Medulla oblongata (tissue), 1 donor: ENCODE measurements around the gene TOR4A.
"Not testable (repeated sequence)": the region's sequence is repeated elsewhere in the genome, so short reads cannot be mapped to it uniquely, and the experiment has no call there.

Source experiments
- DNase-seq: peaks from one replicate; pipeline ENCODE4 v3.0.0-alpha.2; 2015; ENCODE audit errors: extremely low spot score

Gene TOR4A

GRCh38 chr9:137237759-137238726, 39.5 kb upstream of the TOR4A start:
- DNase-seq: peak; percentile 86

GRCh38 chr9:137239541-137240200, 37.9 kb upstream of the TOR4A start:
- DNase-seq: not testable (repeated sequence)

DNA sequence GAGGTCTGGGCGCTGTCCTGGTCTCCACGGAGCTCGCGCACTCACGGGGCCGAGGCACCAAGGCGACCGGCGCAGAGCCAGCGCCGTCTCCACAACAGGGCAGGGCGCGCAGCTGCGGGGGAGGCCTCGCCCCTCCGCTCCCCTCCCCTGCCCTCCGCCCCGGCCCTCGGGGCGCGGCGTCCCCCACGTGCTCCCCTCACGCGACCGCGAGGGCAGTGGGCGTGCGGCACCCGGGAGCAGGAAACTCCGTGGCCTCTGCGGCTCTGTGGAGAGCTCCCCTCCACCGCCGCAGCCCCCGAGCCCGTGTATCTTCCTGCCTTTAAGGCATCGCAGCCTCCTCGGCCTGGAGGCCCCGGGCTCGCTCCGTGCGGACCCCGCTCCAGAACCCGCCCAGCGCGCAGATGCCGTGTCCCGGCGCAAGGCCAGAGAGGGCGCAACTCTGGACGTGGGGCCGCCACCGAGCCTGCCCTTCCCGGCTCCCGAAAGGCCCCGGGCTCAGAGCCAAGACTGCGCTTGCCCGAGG, 37.1 kb upstream of the TOR4A start:
- DNase-seq: peak; percentile 86

- peak; percentile 100 for DNase-seq
Observed at GRCh38 chr9:137240841-137241489, 36.6 kb upstream of the TOR4A start, which contains the start of gene TUBB4B. Gene TUBB4B, plus strand, starts transcription at chr9:137241287. Its CDS starts 74 bp downstream, at chr9:137241361.

GRCh38 chr9:137241490-137242268, 35.8 kb upstream of the TOR4A start:
- no peak for DNase-seq

DNA sequence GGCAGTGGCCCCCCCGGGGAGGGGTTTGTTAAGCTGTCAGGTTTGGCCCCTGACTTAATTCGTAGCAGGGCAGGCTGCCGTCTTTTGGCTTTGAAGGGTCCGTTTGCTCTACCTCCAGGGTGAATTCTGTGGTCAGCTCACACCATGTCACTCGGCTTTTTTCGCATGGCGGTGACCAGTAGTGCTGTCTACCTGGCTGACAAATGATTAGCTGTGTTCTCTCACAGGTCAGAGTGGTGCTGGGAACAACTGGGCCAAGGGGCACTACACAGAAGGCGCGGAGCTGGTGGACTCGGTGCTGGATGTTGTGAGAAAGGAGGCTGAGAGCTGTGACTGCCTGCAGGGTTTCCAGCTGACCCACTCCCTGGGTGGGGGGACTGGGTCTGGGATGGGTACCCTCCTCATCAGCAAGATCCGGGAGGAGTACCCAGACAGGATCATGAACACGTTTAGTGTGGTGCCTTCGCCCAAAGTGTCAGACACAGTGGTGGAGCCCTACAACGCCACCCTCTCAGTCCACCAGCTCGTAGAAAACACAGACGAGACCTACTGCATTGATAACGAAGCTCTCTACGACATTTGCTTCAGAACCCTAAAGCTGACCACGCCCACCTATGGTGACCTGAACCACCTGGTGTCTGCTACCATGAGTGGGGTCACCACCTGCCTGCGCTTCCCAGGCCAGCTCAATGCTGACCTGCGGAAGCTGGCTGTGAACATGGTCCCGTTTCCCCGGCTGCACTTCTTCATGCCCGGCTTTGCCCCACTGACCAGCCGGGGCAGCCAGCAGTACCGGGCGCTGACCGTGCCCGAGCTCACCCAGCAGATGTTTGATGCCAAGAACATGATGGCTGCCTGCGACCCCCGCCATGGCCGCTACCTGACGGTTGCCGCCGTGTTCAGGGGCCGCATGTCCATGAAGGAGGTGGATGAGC, 35.0 kb upstream of the TOR4A start:
- no peak for DNase-seq

DNA sequence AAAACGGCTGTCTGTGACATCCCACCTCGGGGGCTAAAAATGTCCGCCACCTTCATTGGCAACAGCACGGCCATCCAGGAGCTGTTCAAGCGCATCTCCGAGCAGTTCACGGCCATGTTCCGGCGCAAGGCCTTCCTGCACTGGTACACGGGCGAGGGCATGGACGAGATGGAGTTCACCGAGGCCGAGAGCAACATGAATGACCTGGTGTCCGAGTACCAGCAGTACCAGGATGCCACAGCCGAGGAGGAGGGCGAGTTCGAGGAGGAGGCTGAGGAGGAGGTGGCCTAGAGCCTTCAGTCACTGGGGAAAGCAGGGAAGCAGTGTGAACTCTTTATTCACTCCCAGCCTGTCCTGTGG, 34.3 kb upstream of the TOR4A start:
- DNase-seq: not testable (repeated sequence)

DNA sequence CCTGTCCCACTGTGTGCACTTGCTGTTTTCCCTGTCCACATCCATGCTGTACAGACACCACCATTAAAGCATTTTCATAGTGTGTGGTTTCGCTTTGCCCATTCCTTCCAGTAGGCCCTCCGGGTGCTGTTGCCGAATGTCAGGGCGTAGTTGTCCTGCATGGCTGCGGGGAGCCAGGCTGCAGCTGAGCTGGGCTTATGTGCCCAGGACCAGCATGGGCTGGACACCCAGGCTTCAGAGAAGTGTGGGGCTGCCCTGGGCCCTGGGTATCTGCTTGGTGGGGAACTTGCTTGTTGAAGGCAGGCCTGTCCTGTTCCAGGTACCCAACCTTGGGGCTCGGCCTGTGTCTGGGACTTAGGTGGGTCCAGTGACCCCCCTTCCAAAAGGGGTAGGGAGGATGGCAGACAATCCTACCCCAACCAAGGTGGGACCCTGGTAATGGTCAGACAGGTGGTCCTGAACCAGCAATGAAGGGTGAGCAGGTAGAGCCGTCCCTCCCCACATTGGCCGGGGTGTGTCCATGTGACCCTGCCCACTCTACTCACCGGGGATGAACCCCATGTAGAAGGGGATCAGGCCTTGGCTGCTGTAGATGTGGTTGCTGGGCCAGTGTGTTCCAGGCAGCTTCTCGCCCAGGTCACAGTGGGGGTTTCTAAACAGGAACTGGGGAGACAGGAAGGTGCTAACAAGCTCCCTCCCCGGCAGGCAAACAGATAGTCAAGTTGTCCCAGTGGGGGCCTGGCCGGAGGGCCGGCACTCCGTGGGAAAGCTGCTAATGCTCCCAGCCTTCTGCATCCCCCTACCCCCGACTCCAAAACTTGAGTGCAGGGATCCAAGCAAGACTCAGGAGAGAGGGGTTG, 33.7 kb upstream of the TOR4A start:
- DNase-seq: no peak

DNA sequence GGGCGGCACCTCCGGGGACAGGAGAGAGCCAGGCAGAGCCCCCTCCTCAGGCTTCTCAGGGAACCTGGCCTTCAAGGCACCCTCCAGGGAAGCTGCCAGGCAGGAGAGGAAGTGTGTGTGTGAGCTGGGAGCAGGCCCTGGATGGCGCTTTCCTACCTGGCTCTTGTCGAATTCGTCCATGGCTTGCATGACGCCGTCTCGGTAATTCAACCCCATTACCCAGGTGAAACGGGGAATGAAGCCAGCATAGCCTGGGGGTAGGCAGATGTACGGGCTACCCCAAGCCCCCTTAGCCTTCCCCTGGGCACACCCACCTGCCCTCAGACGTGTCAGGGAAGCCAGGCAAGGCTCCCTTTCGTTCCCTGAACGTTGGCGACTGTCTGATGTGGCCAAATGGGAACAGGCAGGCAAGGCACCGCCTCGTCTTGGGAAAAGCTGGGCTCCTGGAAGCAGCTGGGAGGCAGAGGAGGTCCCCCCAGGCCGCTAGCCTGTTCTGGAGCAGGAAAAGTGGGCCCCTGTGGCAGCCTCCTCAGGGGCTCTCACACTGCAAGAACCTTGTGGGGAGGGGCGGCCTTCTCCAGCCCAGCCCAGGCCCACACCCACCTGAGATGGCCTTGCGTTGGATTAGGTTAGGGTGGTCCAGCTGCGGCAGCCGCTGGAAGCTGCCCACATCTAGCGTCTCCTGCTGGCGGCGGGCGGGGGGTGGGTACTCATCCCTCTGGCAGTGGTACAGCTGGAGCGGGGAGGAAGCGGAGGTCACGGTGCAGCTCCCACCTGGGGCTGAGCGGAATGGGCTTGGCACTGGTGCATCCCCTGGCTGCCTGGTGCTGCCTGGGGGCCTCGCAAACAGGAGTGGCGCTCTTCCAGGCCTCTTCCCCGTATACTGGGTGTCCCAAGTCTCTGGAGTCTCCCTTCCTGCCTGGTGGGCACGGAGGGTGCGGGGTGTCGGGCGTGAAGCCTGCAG, 32.8 kb upstream of the TOR4A start:
- DNase-seq: no peak

GRCh38 chr9:137245450-137246421, 31.8 kb upstream of the TOR4A start:
- DNase-seq: no peak

DNA sequence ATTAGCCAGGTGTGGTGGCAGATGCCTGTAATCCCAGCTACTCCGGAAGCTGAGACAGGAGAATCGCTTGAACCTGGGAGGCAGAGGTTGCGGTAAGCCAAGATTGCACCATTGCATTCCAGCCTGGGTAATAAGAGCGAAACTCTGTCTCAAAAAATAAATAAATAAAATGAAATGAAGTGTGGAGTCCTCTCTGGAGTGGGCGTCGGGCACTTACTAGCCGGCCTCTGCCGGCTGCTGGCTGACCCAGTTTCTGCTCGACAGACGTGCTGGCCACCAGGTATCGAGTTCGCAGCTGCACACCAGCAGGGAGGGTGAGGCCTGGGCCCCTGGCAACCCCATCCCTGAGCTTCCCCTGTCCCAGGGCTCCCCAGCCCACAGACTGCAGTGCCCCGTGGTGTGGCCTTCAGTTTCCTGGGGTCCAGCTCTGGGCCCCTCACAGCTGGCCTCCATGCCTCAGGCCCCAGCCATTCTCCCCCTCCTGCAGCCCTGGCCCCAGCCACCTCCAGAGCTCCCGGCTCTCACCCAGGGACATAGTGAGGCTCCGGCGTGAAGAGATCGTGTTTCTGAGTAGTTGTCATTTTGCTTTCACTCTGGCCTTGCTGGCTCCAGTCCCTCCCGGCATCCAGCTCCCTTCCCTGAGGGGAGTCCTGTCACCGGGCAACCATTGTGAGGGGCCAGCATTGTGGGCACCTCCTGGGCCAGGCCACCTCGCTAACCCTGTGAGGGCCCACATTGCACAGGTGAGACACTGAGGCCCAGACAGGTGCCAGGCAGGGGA, 30.2 kb upstream of the TOR4A start:
- no peak for DNase-seq

DNA sequence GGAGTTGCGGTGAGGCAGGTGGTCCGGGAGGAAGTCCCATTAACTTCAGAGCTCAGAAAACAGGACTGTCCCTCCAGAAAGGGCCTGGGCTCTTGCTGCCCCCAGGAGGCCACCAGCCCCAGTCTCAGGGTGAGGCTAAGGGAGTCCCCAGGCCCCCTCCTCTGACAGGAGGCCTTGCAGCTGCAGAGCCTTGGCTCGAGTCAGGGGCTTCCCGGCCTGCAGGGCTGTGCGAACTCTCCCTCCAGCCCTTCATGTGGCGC, 29.7 kb upstream of the TOR4A start:
- DNase-seq: no peak

GRCh38 chr9:137250329-137251193, 27.0 kb upstream of the TOR4A start:
- no peak for DNase-seq

GRCh38 chr9:137251194-137251461, 26.4 kb upstream of the TOR4A start, which contains the start of gene STPG3:
Gene STPG3, plus strand, starts transcription at chr9:137251286. Its CDS starts 1 bp downstream, at chr9:137251287.
- no peak for DNase-seq

DNA sequence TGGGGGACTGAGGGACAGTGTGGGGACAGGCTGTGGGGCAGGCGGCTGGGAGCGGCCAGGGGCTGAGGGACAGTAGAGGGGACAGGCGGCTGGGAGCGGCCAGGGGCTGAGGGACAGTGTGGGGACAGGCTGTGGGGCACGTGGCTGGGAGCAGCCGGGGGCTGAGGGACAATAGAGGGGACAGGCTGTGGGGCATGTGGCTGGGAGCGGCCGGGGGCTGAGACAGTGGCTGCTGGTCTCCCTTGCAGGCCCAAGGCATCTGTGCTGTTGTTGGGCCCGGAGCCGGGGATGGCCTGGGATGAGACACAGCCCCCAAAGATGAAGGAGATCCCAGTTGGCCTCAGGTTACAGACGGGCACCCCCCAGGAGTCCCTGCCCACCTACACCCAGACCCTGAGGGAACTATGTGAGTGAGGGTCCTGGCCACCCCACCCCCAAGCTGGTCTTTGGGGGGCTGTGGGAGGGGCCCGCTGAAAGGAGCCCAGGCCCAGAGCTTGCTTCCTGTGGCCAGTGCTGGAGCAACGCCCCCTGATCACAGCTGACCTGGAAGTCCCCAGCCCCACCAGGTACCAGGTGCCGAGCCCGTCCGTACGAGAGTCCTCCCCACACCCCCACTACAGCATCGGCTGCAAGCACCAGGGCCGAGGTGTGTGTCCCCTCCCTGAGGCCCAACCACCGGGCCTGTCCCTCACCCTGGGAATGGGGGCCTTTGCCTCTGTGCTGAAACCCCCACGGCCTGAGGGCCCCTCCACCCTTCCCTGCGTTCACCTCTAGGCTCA, 25.8 kb upstream of the TOR4A start:
- no peak for DNase-seq
